Mononuclear cell (primary cell): ENCODE data around the gene BRINP2. TPM values are rescaled to one million over a fixed set of nuclear protein-coding genes. Genes with fewer than 3 reads are reported as not detected.

Experiments
- H3K27me3 ChIP-seq: 2 replicates; pipeline ENCODE4 v1.6.0; 2011; ENCODE audit warnings: low read length, control low read depth; ENCODE audit not compliant: insufficient read depth
- H3K4me1 ChIP-seq: 2 replicates; pipeline ENCODE4 v1.5.1; 2011; ENCODE audit warnings: mild to moderate bottlenecking, low read length, control low read depth; ENCODE audit not compliant: insufficient read depth
- H3K4me3 ChIP-seq: 2 replicates; pipeline ENCODE4 v1.5.1; 2011; ENCODE audit warnings: mild to moderate bottlenecking, low read length, moderate library complexity
- H3K9me3 ChIP-seq: 2 replicates; pipeline ENCODE4 v1.5.1; 2011; ENCODE audit warnings: low read depth, mild to moderate bottlenecking, control low read depth, low read length
- total RNA-seq: library from RNA; depleted of rRNA; stranded (reverse); fragments of >200 nt; gene quantifications from one replicate; pipeline ENCODE4 v1.2.3, GENCODE V29; 2012

The BRINP2 gene
- total RNA-seq, 1 donor: not detected

- no peaks in the 10 kb centered on the region for H3K9me3 ChIP-seq
- H3K4me3 ChIP-seq: no peak overlapping the region
- no peaks in the 10 kb centered on the region for H3K27me3 ChIP-seq
- H3K4me1 ChIP-seq: no peaks in the 10 kb centered on the region
These were observed 27.9 kb upstream of the BRINP2 start for GRCh38 chr1:177142791-177143271.

- H3K27me3 ChIP-seq: no peaks in the 10 kb centered on the region
- H3K4me3 ChIP-seq: no peak overlapping the region
- no peaks in the 10 kb centered on the region for H3K4me1 ChIP-seq
- H3K9me3 ChIP-seq: no peaks in the 10 kb centered on the region
These were observed 25.4 kb upstream of the BRINP2 start for GRCh38 chr1:177145106-177146070.

- Histone ChIP-seq H3K9me3 (no peaks in the 10 kb centered on the region), H3K27me3 (no peaks in the 10 kb centered on the region), H3K4me1 (no peaks in the 10 kb centered on the region), H3K4me3 (no peak overlapping the region)
These were observed 24.3 kb upstream of the BRINP2 start for GRCh38 chr1:177146499-177146898.

- no peaks in the 10 kb centered on the region for H3K4me1 ChIP-seq
- H3K4me3 ChIP-seq: no peak overlapping the region
- H3K27me3 ChIP-seq: peaks cover 22% of the 10 kb centered on the region
- H3K9me3 ChIP-seq: no peaks in the 10 kb centered on the region
These were observed 8.5 kb upstream of the BRINP2 start for GRCh38 chr1:177162243-177162642.

- no peaks in the 10 kb centered on the region for H3K4me1 ChIP-seq
- no peaks in the 10 kb centered on the region for H3K9me3 ChIP-seq
- H3K4me3 ChIP-seq: no peak overlapping the region
- peaks cover 22% of the 10 kb centered on the region for H3K27me3 ChIP-seq
These were observed 6.8 kb upstream of the BRINP2 start for GRCh38 chr1:177163844-177164379.

GRCh38 chr1:177164380-177165068 lies 6.2 kb upstream of the BRINP2 start, which contains the start of gene ASTN1:
Gene ASTN1, minus strand, starts transcription at chr1:177164712. Its CDS starts 36 bp downstream, at chr1:177164676.
- Histone ChIP-seq H3K27me3 (peaks cover 22% of the 10 kb centered on the region), H3K9me3 (no peaks in the 10 kb centered on the region), H3K4me1 (no peaks in the 10 kb centered on the region), H3K4me3 (no peak within 1 kb of the TSS)

- H3K9me3 ChIP-seq: no peaks in the 10 kb centered on the region
- H3K4me3 ChIP-seq: no peak overlapping the region
- H3K27me3 ChIP-seq: peaks cover 22% of the 10 kb centered on the region
- H3K4me1 ChIP-seq: no peaks in the 10 kb centered on the region
These were observed 5.7 kb upstream of the BRINP2 start for GRCh38 chr1:177165069-177165439.

- Histone ChIP-seq H3K9me3 (no peaks in the 10 kb centered on the region), H3K4me1 (no peaks in the 10 kb centered on the region), H3K27me3 (peaks cover 21% of the 10 kb centered on the region), H3K4me3 (no peak overlapping the region)
These were observed 872 bp downstream of the BRINP2 start for GRCh38 chr1:177171536-177172123.

GRCh38 chr1:177172272-177172671 lies 1.5 kb downstream of the BRINP2 start:
- peaks cover 21% of the 10 kb centered on the region for H3K27me3 ChIP-seq
- no peak overlapping the region for H3K4me3 ChIP-seq
- H3K9me3 ChIP-seq: no peaks in the 10 kb centered on the region
- no peaks in the 10 kb centered on the region for H3K4me1 ChIP-seq

- peaks cover 21% of the 10 kb centered on the region for H3K27me3 ChIP-seq
- H3K9me3 ChIP-seq: no peaks in the 10 kb centered on the region
- no peaks in the 10 kb centered on the region for H3K4me1 ChIP-seq
- no peak overlapping the region for H3K4me3 ChIP-seq
These were observed 2.1 kb downstream of the BRINP2 start for GRCh38 chr1:177172866-177173265.

GRCh38 chr1:177173976-177174375 lies 3.2 kb downstream of the BRINP2 start:
- no peaks in the 10 kb centered on the region for H3K9me3 ChIP-seq
- H3K4me1 ChIP-seq: no peaks in the 10 kb centered on the region
- H3K27me3 ChIP-seq: peaks cover 21% of the 10 kb centered on the region
- H3K4me3 ChIP-seq: no peak overlapping the region

- H3K4me1 ChIP-seq: no peaks in the 10 kb centered on the region
- H3K27me3 ChIP-seq: peaks cover 21% of the 10 kb centered on the region
- no peak overlapping the region for H3K4me3 ChIP-seq
- no peaks in the 10 kb centered on the region for H3K9me3 ChIP-seq
These were observed 4.3 kb downstream of the BRINP2 start for GRCh38 chr1:177174921-177175634.

- Histone ChIP-seq H3K4me1 (no peaks in the 10 kb centered on the region), H3K4me3 (no peak overlapping the region), H3K27me3 (peaks cover 4% of the 10 kb centered on the region), H3K9me3 (no peaks in the 10 kb centered on the region)
These were observed 10.5 kb downstream of the BRINP2 start for GRCh38 chr1:177181280-177181630.

- H3K9me3 ChIP-seq: no peaks in the 10 kb centered on the region
- H3K4me3 ChIP-seq: no peak overlapping the region
These were observed 11.0 kb downstream of the BRINP2 start for GRCh38 chr1:177181631-177182291.

More at GRCh38 chr1:177181631-177182291, 11.0 kb downstream of the BRINP2 start:
- Histone ChIP-seq H3K4me1 (no peaks in the 10 kb centered on the region), H3K27me3 (peaks cover 4% of the 10 kb centered on the region)
